Pancreas (tissue), 10 donors: ENCODE results near the gene AMN. TPM values are rescaled to one million over a fixed set of nuclear protein-coding genes. Genes with fewer than 3 reads are reported as not detected.

ENCODE experiments used
- ATAC-seq, 4 donors: fragments of 200-7000 bp; cut with Tn5 transposase; one replicate each; pipeline versions ENCODE4 v1.8.0 to v1.9.1; 2020; ENCODE audit warnings: mild to moderate bottlenecking in 4 of 4, moderate library complexity in 4 of 4
- DNase-seq, 6 donors: peaks; one replicate each; pipeline ENCODE4 v3.0.0-alpha.2; 2020
- FAIRE-seq: peaks from 2 replicates; lab custom pipeline; 2012; peaks lifted over from hg19 to GRCh38; lab: Jason Lieb, UNC
- H3K27ac ChIP-seq, 4 donors: fragments of 200-600 bp; sonication (generic); 1 replicate in 3 of 4; 2 replicates in 1 of 4; pipeline versions ENCODE4 v1.5.0 to v1.8.0; 2020
- H3K27me3 ChIP-seq, 4 donors: fragments of 200-600 bp; one replicate each; pipeline ENCODE4 v1.8.0; 2021
- H3K36me3 ChIP-seq, 3 donors: fragments of 200-600 bp; sonication (generic) in 1 of 3; one replicate each; pipeline versions ENCODE4 v1.5.0 to v1.8.0; 2020 to 2021
- H3K4me1 ChIP-seq, 3 donors: fragments of 200-600 bp; one replicate each; pipeline ENCODE4 v1.8.0; 2021
- H3K4me3 ChIP-seq, 4 donors: fragments of 200-600 bp; sonication (generic) in 2 of 4; one replicate each; pipeline versions ENCODE4 v1.5.0 to v1.8.0; 2020 to 2021
- H3K9me3 ChIP-seq, 4 donors: fragments of 200-600 bp; one replicate each; pipeline ENCODE4 v1.8.0; 2021
- WGBS, 2 donors: extraction: QIAGEN DNeasy Blood & Tissue Kit; methylation state at CpG; one replicate each; pipeline ENCODE4 v1.1.7; 2013; 5-methylcytosine and 5-hydroxymethylcytosine counted together
- intact Hi-C, 3 donors: fragments of 100-400 bp; cut with DNase I; formaldehyde crosslinking; loops; one replicate each; pipeline versions ENCODE4 v1.11.1 to v1.14.2; 2022
- polyA plus RNA-seq, 2 donors: library from polyadenylated mRNA; stranded (reverse); fragments of 200-250 nt; gene quantifications; one replicate each; pipeline ENCODE4 v1.2.3, GENCODE V29; 2013
- total RNA-seq, 6 donors: library from RNA; stranded (reverse); fragmentation: NEBNext Ultra II Directional in 4 of 6; extraction: Animal tissue kit (Norgen Biotek cat#: 25700) in 4 of 6; gene quantifications; one replicate each; pipeline versions ENCODE4 v1.2.1 to v1.2.4, GENCODE V29; 2021 to 2023
- TF ChIP-seq, protein P1 (sequence below), 4 donors: fragments of 200-600 bp; sonication (generic) in 3 of 4; IDR thresholded peaks; one replicate each; pipeline versions ENCODE4 v1.5.0 to v1.8.0; 2021; ENCODE audit warnings: antibody characterized with exemption in 4 of 4
- donor health status: healthy with polysubstance abuse.
- donor health status: DM: no; HTN: no; CAD: no; lungs with moderate emphysema.
- donor health status: DM: no; HTN: no; CAD: no.
- donor health status: control.
- donor health status: control.
- donor health status: Bipolar disorder and iron deficiency.
- donor health status: DM: yes; HTN: yes; CAD: no.
- donor health status: DM: no; HTN: no; CAD: no.
- donor health status: DM: no; HTN: no; CAD: no.
- donor health status: DM: yes; HTN: yes; CAD: no.

AMN gene
- total and polyA plus RNA-seq, 8 donors, result 1.0 to 4.3 (median 1.5) TPM

DNA sequence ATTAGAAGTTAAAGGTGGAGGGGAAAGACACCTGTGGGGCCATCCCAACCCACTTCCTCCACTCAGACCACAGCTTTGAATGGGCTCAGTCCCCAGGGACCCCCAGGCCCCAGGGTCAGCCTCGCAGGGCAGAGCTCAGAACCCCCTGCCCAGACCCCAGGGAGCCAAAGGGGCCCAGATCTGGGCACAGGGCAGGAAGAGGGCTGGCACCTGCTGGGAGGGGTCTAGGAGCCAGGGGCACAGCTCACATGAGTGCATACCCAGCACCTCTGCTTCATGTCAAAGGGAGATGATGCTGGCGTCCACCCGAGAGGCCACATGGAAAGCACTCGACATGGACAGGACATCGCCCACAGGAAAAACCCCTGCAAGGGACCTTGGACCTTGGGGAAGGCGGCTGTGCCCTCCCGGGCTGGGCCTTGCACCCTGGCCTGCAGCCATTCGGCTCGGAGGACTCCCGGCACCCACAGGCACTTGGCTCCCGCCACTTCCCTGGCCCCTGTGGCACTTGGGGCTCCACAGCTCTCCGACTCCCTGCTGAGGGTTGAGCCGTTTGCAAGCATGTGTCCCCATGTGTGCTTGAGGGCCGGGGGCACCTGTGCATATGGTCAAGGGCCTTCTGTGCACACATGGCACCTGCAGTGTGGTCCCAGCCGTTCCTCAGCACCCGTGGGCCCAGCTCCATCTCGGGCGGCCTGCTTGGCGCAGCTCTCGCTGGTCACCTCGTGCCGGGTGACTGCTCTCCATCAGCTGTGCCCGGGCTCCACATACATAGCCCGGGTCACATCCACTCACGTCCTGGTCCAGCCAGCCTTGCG, 7.8 kb upstream of the AMN start:
- no peaks in the 10 kb centered on the region for H3K4me1 ChIP-seq
- TF ChIP-seq, protein P1, sequence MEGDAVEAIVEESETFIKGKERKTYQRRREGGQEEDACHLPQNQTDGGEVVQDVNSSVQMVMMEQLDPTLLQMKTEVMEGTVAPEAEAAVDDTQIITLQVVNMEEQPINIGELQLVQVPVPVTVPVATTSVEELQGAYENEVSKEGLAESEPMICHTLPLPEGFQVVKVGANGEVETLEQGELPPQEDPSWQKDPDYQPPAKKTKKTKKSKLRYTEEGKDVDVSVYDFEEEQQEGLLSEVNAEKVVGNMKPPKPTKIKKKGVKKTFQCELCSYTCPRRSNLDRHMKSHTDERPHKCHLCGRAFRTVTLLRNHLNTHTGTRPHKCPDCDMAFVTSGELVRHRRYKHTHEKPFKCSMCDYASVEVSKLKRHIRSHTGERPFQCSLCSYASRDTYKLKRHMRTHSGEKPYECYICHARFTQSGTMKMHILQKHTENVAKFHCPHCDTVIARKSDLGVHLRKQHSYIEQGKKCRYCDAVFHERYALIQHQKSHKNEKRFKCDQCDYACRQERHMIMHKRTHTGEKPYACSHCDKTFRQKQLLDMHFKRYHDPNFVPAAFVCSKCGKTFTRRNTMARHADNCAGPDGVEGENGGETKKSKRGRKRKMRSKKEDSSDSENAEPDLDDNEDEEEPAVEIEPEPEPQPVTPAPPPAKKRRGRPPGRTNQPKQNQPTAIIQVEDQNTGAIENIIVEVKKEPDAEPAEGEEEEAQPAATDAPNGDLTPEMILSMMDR (IDR thresholded peaks at IDR 0.05), result no peak
- 69 to 79% methylated on average over 26 of the region's 26 CpGs for WGBS, 2 donors
- no peaks in the 10 kb centered on the region for H3K36me3 ChIP-seq
- intact Hi-C loops, result loop anchor here in 1 of 3 donors (10.0 kb wide), 1 partner anchor 220 kb away; no protein-coding TSS in a partner anchor
- H3K27me3 ChIP-seq, result no peaks in the 10 kb centered on the region
- DNase-seq, result peak in 1 of 6 donors; percentile 48
- no peak overlapping the region for H3K27ac ChIP-seq
- ATAC-seq, result no peak
- no peaks in the 10 kb centered on the region for H3K9me3 ChIP-seq
- FAIRE-seq, result no peak
- H3K4me3 ChIP-seq, result no peak overlapping the region

DNA sequence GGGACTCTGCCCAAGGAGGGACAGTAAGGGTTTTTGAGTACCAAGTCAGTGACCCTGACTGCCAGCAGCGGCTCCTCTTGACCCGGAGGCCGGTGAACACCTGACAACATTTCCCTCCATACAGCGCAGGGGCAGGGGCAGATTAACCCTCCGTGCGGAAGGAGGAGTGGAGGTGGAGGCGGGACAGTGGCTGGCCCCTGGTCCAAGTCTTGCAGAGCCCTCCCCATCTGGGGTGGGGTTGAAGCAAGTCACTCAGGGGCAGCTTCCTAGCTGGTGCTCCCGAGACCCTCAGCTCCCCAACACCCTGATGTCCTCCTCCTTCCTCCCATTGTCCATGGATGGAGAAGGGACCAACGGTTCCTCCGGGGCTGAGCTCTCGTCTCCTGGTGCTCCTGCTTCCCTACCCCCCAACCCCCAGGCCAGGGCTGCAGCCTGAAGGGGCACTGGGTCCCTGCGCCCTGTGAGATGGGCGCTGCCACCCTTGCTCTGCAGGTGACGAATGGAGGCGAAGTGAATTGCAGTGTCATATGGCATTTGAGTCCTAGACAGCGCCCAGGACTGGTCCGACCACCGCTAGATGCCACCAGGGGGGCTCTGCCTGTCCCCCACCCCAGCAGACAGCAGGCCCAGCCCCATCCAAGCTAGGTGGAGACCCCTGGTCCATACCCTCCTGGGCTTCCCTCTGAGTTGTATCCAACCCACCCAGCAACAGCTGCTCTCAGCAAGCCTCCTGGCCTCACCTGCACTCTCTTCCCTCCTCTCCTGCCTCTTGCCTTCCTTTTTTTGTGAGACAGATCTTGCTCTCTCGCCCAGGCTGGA, 7.0 kb upstream of the AMN start:
- FAIRE-seq (no peak), DNase-seq (peak in 1 of 6 donors; percentile 47), ATAC-seq (no peak)
- no peaks in the 10 kb centered on the region for H3K36me3 ChIP-seq
- H3K27me3 ChIP-seq, result no peaks in the 10 kb centered on the region
- no peak overlapping the region for H3K27ac ChIP-seq
- H3K9me3 ChIP-seq, result no peaks in the 10 kb centered on the region
- TF ChIP-seq, protein P1 (IDR thresholded peaks at IDR 0.05), result no peak
- H3K4me1 ChIP-seq, result no peaks in the 10 kb centered on the region
- 66 to 70% methylated on average over 19 of the region's 19 CpGs for WGBS, 2 donors
- H3K4me3 ChIP-seq, result no peak overlapping the region
- intact Hi-C loops, result loop anchor here in 1 of 3 donors (10.0 kb wide), 1 partner anchor 221 kb away; no protein-coding TSS in a partner anchor

DNA sequence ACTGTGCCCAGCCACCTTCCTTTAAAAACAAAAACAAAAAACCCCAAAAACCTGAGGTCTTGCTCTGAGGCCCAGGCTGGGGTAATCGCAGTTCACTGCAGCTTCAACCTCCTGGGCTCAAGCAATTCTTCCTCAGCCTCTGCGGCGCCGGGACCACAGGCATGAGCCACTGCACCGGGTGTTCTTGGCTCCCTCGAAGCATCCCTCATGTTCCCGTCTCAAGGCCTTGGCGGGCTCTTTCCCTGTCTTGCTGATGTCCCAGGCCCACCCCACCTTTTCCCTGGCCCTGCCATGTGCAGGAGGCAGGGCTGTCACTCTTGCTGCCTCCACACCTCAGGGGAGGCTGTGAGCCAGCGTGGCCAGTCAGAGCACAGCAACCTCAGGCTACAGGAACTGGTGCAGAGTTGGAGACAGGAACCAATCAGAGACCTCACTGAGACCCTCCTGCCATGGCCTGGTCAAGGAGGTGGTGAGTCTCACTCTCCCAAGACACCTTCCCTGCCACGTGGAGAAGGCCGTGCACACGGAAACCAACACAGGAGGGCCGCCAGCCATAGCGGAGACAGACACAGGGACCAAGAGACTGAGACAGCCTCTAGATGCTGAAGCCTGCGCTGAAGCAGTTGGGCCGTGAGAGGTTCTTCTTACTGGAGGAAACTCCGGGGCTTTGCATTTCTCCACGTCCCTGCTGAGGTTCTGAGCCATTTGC, 6.0 kb upstream of the AMN start:
- Histone ChIP-seq H3K27ac (no peak overlapping the region), H3K9me3 (no peaks in the 10 kb centered on the region), H3K36me3 (no peaks in the 10 kb centered on the region), H3K4me3 (no peak overlapping the region), H3K27me3 (no peaks in the 10 kb centered on the region), H3K4me1 (no peaks in the 10 kb centered on the region)
- no peak for ATAC-seq
- 69 to 82% methylated on average over 18 of the region's 18 CpGs for WGBS, 2 donors
- DNase-seq, result peak in 2 of 6 donors; percentile 28 to 47
- intact Hi-C loops, result loop anchor here in 1 of 3 donors (10.0 kb wide), 1 partner anchor 222 kb away; no protein-coding TSS in a partner anchor
- TF ChIP-seq, protein P1 (IDR thresholded peaks at IDR 0.05), result no peak
- FAIRE-seq, result no peak

DNA sequence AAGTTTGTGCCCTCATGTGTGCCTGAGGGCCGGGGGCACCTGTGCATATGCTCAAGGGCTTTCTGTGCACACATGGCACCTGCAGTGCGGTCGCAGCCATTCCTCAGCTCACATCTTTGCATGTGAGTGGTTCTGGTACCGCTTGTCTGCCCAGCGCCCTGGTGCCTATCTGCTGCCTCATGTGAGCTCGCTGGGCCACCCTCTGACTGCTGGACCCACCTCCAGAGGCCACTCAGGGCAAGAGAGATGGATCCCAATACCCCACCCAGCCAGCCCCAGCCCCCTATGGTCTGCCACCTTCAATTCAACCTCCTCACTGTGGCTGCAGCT, 5.4 kb upstream of the AMN start:
- no peaks in the 10 kb centered on the region for H3K9me3 ChIP-seq
- H3K36me3 ChIP-seq, result no peaks in the 10 kb centered on the region
- H3K27ac ChIP-seq, result no peak overlapping the region
- no peaks in the 10 kb centered on the region for H3K27me3 ChIP-seq
- H3K4me1 ChIP-seq, result no peaks in the 10 kb centered on the region
- 74 to 76% methylated on average over 6 of the region's 6 CpGs for WGBS, 2 donors
- DNase-seq (peak in 2 of 6 donors; percentile 32 to 47), ATAC-seq (no peak), FAIRE-seq (no peak)
- no peak overlapping the region for H3K4me3 ChIP-seq
- intact Hi-C loops, result loop anchor here in 1 of 3 donors (10.0 kb wide), 1 partner anchor 222 kb away; no protein-coding TSS in a partner anchor
- TF ChIP-seq, protein P1 (IDR thresholded peaks at IDR 0.05), result no peak
